Activated T-helper 2 cell treated with anti-CD3 and anti-CD28 coated beads, Interferon-gamma antibody, Interleukin-2, Interleukin-4, amounts not matched to agents 10 μg/mL and 5 μg/mL and 100 μg/mL, durations not matched to agents 14 hours and 24 hours and 36 hours (primary cell): Measurements from ENCODE around the gene MIER3. TPM values are rescaled to one million over a fixed set of nuclear protein-coding genes. Genes with fewer than 3 reads are reported as not detected.

Experiments
- DNase-seq: peaks from one replicate; pipeline ENCODE4 v3.0.0; 2021; ENCODE audit warnings: low spot score
- H3K27ac Mint-ChIP-seq: one replicate; pipeline ENCODE4 v1.8.0; 2021; ENCODE audit warnings: mixed read lengths
- H3K27me3 Mint-ChIP-seq: one replicate; pipeline ENCODE4 v1.8.0; 2021; ENCODE audit warnings: low read depth, mixed read lengths
- H3K36me3 Mint-ChIP-seq: one replicate; pipeline ENCODE4 v1.8.0; 2021; ENCODE audit warnings: low read depth, mixed read lengths
- H3K4me1 Mint-ChIP-seq: one replicate; pipeline ENCODE4 v1.8.0; 2021; ENCODE audit warnings: low read depth, mixed read lengths
- H3K4me3 Mint-ChIP-seq: one replicate; pipeline ENCODE4 v1.8.0; 2021; ENCODE audit warnings: low read depth, mild to moderate bottlenecking, moderate library complexity, mixed read lengths
- H3K9me3 Mint-ChIP-seq: one replicate; pipeline ENCODE4 v1.8.0; 2021; ENCODE audit warnings: mixed read lengths
- intact Hi-C: fragments of 100-400 bp; cut with micrococcal nuclease; formaldehyde crosslinking; loops from one replicate; pipeline ENCODE4 v1.15.1; 2023
- total RNA-seq: library from RNA; stranded (reverse); gene quantifications from 2 replicates; pipeline ENCODE4 v1.2.3, GENCODE V29; 2022

The MIER3 gene
- total RNA-seq, 1 donor from 2014 or later: 28.3 TPM

DNA sequence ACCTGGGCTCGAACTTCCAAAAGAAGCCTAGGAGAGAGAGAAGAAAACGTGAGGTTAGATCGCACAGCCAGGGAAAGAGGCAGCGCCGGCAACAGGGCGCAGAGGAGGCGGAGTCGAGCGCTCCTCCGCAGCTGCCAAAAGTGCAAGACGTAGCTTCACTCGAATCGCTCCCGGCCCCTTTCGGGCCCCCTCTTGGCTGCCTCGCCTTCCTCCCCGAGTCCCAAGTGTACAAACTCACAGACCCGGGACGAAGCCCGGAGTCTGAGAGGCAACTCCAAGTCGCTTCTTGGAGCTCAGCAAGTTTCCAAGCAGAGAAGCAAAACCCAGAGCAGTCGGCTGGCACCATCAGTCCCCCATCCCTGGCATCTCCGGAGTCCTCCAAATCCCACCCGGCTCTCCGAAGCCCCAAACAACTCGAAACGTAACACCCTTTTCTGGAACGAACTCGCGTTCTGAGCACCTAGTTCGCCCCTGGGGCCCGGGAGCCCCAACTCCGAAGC lies 1.2 kb downstream of the MIER3 start:
- peak overlapping the region; percentile 97 for H3K4me3 Mint-ChIP-seq
- intact Hi-C loops: loop anchor here (1.0 kb wide), 2 partner anchors 40 to 188 kb away; no protein-coding TSS in a partner anchor
- peaks cover 23% of the 10 kb centered on the region for H3K36me3 Mint-ChIP-seq
- peaks cover 26% of the 10 kb centered on the region for H3K27me3 Mint-ChIP-seq
- H3K27ac Mint-ChIP-seq: peak overlapping the region; percentile 82
- peak; percentile 51 for DNase-seq
- no peaks in the 10 kb centered on the region for H3K9me3 Mint-ChIP-seq
- peaks cover 27% of the 10 kb centered on the region for H3K4me1 Mint-ChIP-seq

DNA sequence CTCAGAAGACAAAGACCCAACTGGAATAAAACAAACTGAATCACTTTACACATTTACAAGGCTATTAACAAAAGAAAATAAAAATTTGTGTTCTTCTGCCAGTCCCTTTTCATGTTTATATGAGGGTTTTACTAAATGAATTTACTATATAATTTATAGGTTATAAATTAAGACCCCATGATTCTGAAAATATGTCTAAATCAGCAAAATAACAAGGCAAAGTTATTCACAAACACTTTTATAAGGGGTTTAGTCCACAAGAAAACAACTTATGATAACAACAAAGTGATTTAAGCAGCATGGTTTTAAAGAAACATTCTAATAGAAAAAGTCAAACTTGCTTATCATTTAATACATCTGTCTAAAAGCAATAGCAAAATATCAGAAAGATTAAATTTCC lies 4.9 kb downstream of the MIER3 start:
- intact Hi-C loops: no loop called here
- peaks cover 24% of the 10 kb centered on the region for H3K4me1 Mint-ChIP-seq

GRCh38 chr5:56941981-56942380 lies 9.9 kb downstream of the MIER3 start:
- peaks cover 10% of the 10 kb centered on the region for H3K4me1 Mint-ChIP-seq
- H3K27ac Mint-ChIP-seq: no peak overlapping the region
- H3K4me3 Mint-ChIP-seq: no peak overlapping the region
- H3K9me3 Mint-ChIP-seq: no peaks in the 10 kb centered on the region
- no peaks in the 10 kb centered on the region for H3K27me3 Mint-ChIP-seq
- H3K36me3 Mint-ChIP-seq: peaks cover 72% of the 10 kb centered on the region
- intact Hi-C loops: no loop called here
- no peak for DNase-seq

More for the DNA sequence above, 4.9 kb downstream of the MIER3 start:
- Mint-ChIP-seq H3K27ac (no peak overlapping the region), H3K4me3 (no peak overlapping the region), H3K36me3 (peaks cover 48% of the 10 kb centered on the region), H3K9me3 (no peaks in the 10 kb centered on the region), H3K27me3 (no peaks in the 10 kb centered on the region)
- no peak for DNase-seq

DNA sequence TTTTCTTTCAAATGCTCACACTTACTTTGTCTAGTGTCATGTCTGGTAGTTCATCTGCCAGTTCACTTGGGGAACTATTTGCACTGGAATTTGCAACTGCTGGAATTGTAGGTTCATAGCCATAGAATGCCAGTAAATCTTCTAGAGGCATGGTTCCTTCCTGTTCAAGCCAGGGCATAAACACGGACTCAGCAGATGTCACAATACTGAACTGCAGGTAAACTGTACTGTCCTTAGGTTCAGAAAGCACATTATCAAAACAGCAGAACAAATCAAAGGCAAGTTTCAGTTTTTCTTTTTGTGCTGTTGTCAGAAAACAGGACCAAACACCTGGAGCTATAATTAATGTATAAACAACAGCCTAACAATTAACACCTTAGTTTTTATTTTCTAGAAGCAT lies 13.1 kb downstream of the MIER3 start:
- Mint-ChIP-seq H3K9me3 (no peaks in the 10 kb centered on the region), H3K4me3 (no peak overlapping the region), H3K4me1 (peaks cover 6% of the 10 kb centered on the region), H3K27me3 (no peaks in the 10 kb centered on the region), H3K36me3 (peaks cover 75% of the 10 kb centered on the region), H3K27ac (no peak overlapping the region)
- intact Hi-C loops: no loop called here
- no peak for DNase-seq

GRCh38 chr5:56934325-56934724 lies 17.6 kb downstream of the MIER3 start:
- H3K4me3 Mint-ChIP-seq: no peak overlapping the region
- peaks cover 59% of the 10 kb centered on the region for H3K36me3 Mint-ChIP-seq
- intact Hi-C loops: no loop called here
- DNase-seq: no peak
- H3K4me1 Mint-ChIP-seq: no peaks in the 10 kb centered on the region
- no peaks in the 10 kb centered on the region for H3K27me3 Mint-ChIP-seq
- no peaks in the 10 kb centered on the region for H3K9me3 Mint-ChIP-seq
- H3K27ac Mint-ChIP-seq: no peak overlapping the region

- no peak for DNase-seq
- Mint-ChIP-seq H3K27ac (no peak overlapping the region), H3K36me3 (peaks cover 60% of the 10 kb centered on the region), H3K4me3 (no peak overlapping the region), H3K9me3 (no peaks in the 10 kb centered on the region), H3K4me1 (peaks cover 4% of the 10 kb centered on the region), H3K27me3 (no peaks in the 10 kb centered on the region)
- intact Hi-C loops: no loop called here
Measured at GRCh38 chr5:56922922-56923321, 29.0 kb downstream of the MIER3 start.

DNA sequence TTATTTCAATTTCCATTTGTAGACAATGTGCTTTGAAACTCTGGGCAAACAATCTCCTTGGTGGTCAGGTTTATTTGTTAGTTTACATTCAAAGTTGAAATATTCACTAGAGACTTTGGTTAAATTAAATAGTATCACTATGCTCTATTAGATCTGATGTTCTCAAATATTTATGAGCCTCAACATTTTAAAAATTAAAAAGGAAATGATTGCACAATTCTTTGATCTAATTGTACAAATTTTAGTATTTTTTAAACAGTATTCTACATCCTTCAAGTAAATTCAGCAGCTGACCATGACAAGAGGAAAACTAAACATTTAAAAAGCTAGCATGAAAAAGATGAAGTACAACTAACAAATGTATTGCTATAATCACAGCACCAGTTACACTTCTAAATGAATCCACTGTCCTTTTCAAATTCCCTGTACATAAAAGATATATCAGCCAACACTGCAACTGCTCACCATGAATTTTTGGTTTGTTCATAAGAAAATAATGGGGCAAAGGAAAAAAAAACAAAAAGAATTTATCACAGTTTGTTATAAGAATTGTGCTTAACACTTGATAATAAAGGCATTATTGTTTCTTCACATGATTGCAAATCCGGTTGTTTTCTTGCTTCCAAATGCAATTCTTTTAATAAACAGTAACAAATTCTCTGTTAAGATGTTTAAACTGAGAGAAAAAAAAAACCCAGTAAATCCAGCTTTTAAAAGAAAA lies 31.8 kb downstream of the MIER3 start:
- no peak for DNase-seq
- Mint-ChIP-seq H3K36me3 (peaks cover 40% of the 10 kb centered on the region), H3K9me3 (no peaks in the 10 kb centered on the region), H3K27me3 (no peaks in the 10 kb centered on the region), H3K27ac (no peak overlapping the region), H3K4me3 (no peak overlapping the region), H3K4me1 (peaks cover 4% of the 10 kb centered on the region)
- intact Hi-C loops: no loop called here

DNA sequence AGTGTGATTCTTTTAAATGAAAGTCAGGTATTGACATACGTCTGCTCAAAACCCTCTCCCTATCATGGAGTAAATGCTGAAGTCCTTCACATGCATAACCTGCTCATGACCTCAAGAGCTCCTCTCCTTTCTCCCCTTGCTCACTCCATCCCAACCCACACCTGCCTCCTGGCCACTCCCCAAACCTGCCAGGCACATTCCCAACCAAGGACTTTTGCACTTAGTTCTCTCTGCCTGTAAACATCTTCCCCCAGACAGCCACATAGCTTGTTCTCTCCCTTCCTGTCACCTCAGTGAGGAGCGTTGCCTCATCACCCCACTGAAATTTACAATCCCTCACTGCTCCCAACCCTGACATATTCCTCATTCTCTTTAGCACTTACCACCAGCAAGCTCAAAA lies 33.9 kb downstream of the MIER3 start:
- no peak overlapping the region for H3K27ac Mint-ChIP-seq
- peaks cover 4% of the 10 kb centered on the region for H3K4me1 Mint-ChIP-seq
- no peaks in the 10 kb centered on the region for H3K27me3 Mint-ChIP-seq
- intact Hi-C loops: no loop called here
- peaks cover 26% of the 10 kb centered on the region for H3K36me3 Mint-ChIP-seq
- H3K9me3 Mint-ChIP-seq: no peaks in the 10 kb centered on the region
- no peak overlapping the region for H3K4me3 Mint-ChIP-seq
- DNase-seq: no peak

DNA sequence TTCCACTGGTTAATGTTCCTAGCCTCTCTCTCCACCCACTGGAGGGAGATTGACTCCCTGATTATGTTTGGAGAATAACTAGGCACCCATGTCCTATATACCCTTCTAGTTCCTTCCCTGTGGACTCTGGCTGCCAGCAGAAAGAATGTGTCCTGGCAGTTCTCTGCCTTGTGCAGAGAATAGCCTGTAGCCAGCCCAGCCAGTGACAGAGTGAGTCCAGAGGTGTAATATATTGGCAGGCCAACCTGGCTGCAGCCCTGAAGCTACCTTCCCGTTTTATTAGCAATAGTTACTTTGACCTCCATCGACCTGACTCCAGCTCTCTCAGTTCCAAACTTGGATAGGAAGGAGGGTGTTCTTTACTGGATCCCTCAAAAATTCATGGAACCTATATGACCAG lies 34.4 kb downstream of the MIER3 start:
- intact Hi-C loops: no loop called here
- Mint-ChIP-seq H3K27me3 (no peaks in the 10 kb centered on the region), H3K4me1 (peaks cover 4% of the 10 kb centered on the region), H3K9me3 (no peaks in the 10 kb centered on the region), H3K27ac (no peak overlapping the region), H3K36me3 (peaks cover 26% of the 10 kb centered on the region), H3K4me3 (no peak overlapping the region)
- no peak for DNase-seq

GRCh38 chr5:56914678-56915077 lies 37.2 kb downstream of the MIER3 start:
- Mint-ChIP-seq H3K27me3 (no peaks in the 10 kb centered on the region), H3K4me3 (no peak overlapping the region), H3K36me3 (peaks cover 11% of the 10 kb centered on the region), H3K9me3 (no peaks in the 10 kb centered on the region), H3K27ac (no peak overlapping the region), H3K4me1 (peaks cover 14% of the 10 kb centered on the region)
- DNase-seq: no peak
- intact Hi-C loops: no loop called here

GRCh38 chr5:56913766-56914165 lies 38.2 kb downstream of the MIER3 start:
- H3K4me1 Mint-ChIP-seq: peaks cover 19% of the 10 kb centered on the region
- no peak for DNase-seq
- intact Hi-C loops: no loop called here
- no peak overlapping the region for H3K4me3 Mint-ChIP-seq
- H3K9me3 Mint-ChIP-seq: no peaks in the 10 kb centered on the region
- H3K27ac Mint-ChIP-seq: no peak overlapping the region
- peaks cover 11% of the 10 kb centered on the region for H3K36me3 Mint-ChIP-seq
- H3K27me3 Mint-ChIP-seq: no peaks in the 10 kb centered on the region

GRCh38 chr5:56910210-56910965 lies 41.5 kb downstream of the MIER3 start:
- Mint-ChIP-seq H3K27ac (peak overlapping the region; percentile 96), H3K9me3 (peaks cover 5% of the 10 kb centered on the region), H3K36me3 (peaks cover 8% of the 10 kb centered on the region), H3K27me3 (peaks cover 10% of the 10 kb centered on the region), H3K4me1 (peaks cover 22% of the 10 kb centered on the region), H3K4me3 (peak overlapping the region; percentile 86)
- intact Hi-C loops: loop anchor here (1.0 to 2.0 kb wide), 3 partner anchors 40 to 206 kb away; partner anchors contain the start of gene MAP3K1
- no peak for DNase-seq
